Astrocyte (in vitro differentiated cells and primary cell): ENCODE measurements around the gene ZSWIM8. TPM values are rescaled to one million over a fixed set of nuclear protein-coding genes. Genes with fewer than 3 reads are reported as not detected.

Experiments
- DNase-seq: peaks from one replicate; pipeline ENCODE4 v3.0.0-alpha.2; 2010; ENCODE audit warnings: low read depth
- FAIRE-seq: peaks from 2 replicates; lab custom pipeline; 2011; peaks lifted over from hg19 to GRCh38; lab: Jason Lieb, UNC
- H2AFZ ChIP-seq: 2 replicates; pipeline ENCODE4 v1.6.0; 2012; ENCODE audit warnings: low read depth, low read length, inconsistent platforms
- H3K27ac ChIP-seq: 2 replicates; pipeline ENCODE4 v1.5.1; 2011; ENCODE audit warnings: low read depth, low read length, inconsistent platforms
- H3K27me3 ChIP-seq: 2 replicates; pipeline ENCODE4 v1.6.0; 2011; ENCODE audit warnings: low read length, inconsistent platforms; ENCODE audit not compliant: insufficient read depth
- H3K36me3 ChIP-seq: 2 replicates; pipeline ENCODE4 v1.5.1; 2011; ENCODE audit warnings: low read length, inconsistent platforms; ENCODE audit not compliant: insufficient read depth
- H3K4me1 ChIP-seq: 2 replicates; pipeline ENCODE4 v1.5.1; 2011; ENCODE audit warnings: low read length, inconsistent platforms; ENCODE audit not compliant: insufficient read depth
- H3K4me2 ChIP-seq: 2 replicates; pipeline ENCODE4 v1.6.0; 2012; ENCODE audit warnings: low read length, inconsistent platforms
- H3K4me3 ChIP-seq: 2 replicates; pipeline ENCODE4 v1.5.1; 2011; ENCODE audit warnings: low read depth, mild to moderate bottlenecking, low read length, inconsistent platforms; ENCODE audit not compliant: insufficient read depth
- H3K79me2 ChIP-seq: 2 replicates; pipeline ENCODE4 v1.6.0; 2012; ENCODE audit warnings: mild to moderate bottlenecking, low read length, inconsistent platforms; ENCODE audit not compliant: insufficient read depth
- H3K9ac ChIP-seq: 2 replicates; pipeline ENCODE4 v1.6.0; 2012; ENCODE audit warnings: mild to moderate bottlenecking, low read length, inconsistent platforms
- H3K9me3 ChIP-seq: 2 replicates; pipeline ENCODE4 v1.5.1; 2012; ENCODE audit warnings: low read depth, mild to moderate bottlenecking, low read length, inconsistent platforms; ENCODE audit not compliant: insufficient read depth
- H4K20me1 ChIP-seq: 2 replicates; pipeline ENCODE4 v1.6.0; 2012; ENCODE audit warnings: low read length, inconsistent platforms; ENCODE audit not compliant: insufficient read depth
- H3K27ac Mint-ChIP-seq: one replicate; pipeline ENCODE4 v1.8.0; 2021; ENCODE audit warnings: mild to moderate bottlenecking, mixed read lengths; ENCODE audit not compliant: unreplicated experiment
- H3K27me3 Mint-ChIP-seq: one replicate; pipeline ENCODE4 v1.8.0; 2021; ENCODE audit warnings: low read depth, mixed read lengths; ENCODE audit not compliant: unreplicated experiment
- H3K36me3 Mint-ChIP-seq: one replicate; pipeline ENCODE4 v1.8.0; 2021; ENCODE audit warnings: low read depth, mixed read lengths; ENCODE audit not compliant: unreplicated experiment
- H3K4me1 Mint-ChIP-seq: one replicate; pipeline ENCODE4 v1.8.0; 2021; ENCODE audit warnings: low read depth, mixed read lengths; ENCODE audit not compliant: unreplicated experiment
- H3K4me3 Mint-ChIP-seq: one replicate; pipeline ENCODE4 v1.8.0; 2021; ENCODE audit warnings: mild to moderate bottlenecking, moderate library complexity, mixed read lengths; ENCODE audit not compliant: unreplicated experiment
- H3K9me3 Mint-ChIP-seq: one replicate; pipeline ENCODE4 v1.8.0; 2021; ENCODE audit warnings: mild to moderate bottlenecking, mixed read lengths; ENCODE audit not compliant: unreplicated experiment
- EZH2 ChIP-seq: IDR thresholded peaks from 2 replicates; pipeline ENCODE4 v1.6.1; 2012; ENCODE audit warnings: mild to moderate bottlenecking, low read length, inconsistent platforms; ENCODE audit not compliant: insufficient read depth
- total RNA-seq: library from RNA; stranded (reverse); gene quantifications from 2 replicates; pipeline ENCODE4 v1.2.1, GENCODE V29; 2021
- TF ChIP-seq, protein P1 (sequence below): IDR thresholded peaks from 2 replicates; pipeline ENCODE4 v1.5.1; 2011; ENCODE audit warnings: low read depth, mild to moderate bottlenecking, inconsistent platforms, low read length, moderate library complexity; ENCODE audit not compliant: insufficient read depth

Gene ZSWIM8
- total RNA-seq, 1 donor from 2014 or later, result 70.2 TPM

DNA sequence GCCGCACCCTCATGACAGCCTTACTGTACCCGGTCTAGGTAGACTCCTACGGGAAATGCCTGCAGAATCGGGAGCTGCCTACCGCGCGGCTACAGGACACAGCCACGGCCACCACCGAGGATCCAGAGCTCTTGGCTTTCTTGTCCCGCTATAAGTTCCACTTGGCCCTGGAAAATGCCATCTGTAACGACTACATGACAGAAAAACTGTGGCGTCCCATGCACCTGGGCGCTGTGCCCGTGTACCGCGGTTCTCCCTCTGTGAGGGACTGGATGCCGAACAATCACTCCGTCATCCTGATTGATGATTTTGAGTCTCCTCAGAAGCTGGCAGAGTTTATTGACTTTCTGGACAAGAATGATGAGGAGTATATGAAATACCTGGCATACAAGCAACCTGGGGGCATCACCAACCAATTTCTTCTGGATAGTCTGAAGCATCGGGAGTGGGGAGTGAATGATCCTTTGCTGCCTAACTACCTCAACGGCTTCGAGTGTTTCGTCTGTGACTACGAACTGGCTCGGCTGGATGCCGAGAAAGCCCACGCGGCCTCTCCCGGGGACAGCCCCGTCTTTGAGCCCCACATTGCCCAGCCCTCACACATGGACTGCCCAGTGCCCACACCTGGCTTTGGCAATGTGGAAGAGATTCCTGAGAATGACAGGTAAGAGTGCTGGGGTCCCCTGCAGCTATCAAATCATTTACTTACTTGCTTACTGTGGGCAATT, 12.1 kb upstream of the ZSWIM8 start:
- H3K4me1 ChIP-seq, result peaks cover 22% of the 10 kb centered on the region
- peak overlapping the region; percentile 96 for H3K4me2 ChIP-seq
- no peaks in the 10 kb centered on the region for H3K27me3 ChIP-seq
- Mint-ChIP-seq H3K27ac (peak overlapping the region; percentile 86), H3K36me3 (peaks cover 27% of the 10 kb centered on the region), H3K4me3 (peak overlapping the region; percentile 95), H3K27me3 (no peaks in the 10 kb centered on the region), H3K4me1 (peaks cover 25% of the 10 kb centered on the region), H3K9me3 (no peaks in the 10 kb centered on the region)
- peak overlapping the region; percentile 90 for H3K9ac ChIP-seq
- FAIRE-seq, result no peak
- peak overlapping the region; percentile 79 for H2AFZ ChIP-seq
- peaks cover 41% of the 10 kb centered on the region for H3K36me3 ChIP-seq
- H3K79me2 ChIP-seq, result peaks cover 50% of the 10 kb centered on the region
- H3K4me3 ChIP-seq, result peak overlapping the region; percentile 86
- peaks cover 29% of the 10 kb centered on the region for H4K20me1 ChIP-seq
- H3K27ac ChIP-seq, result peak overlapping the region; percentile 90
- H3K9me3 ChIP-seq, result no peaks in the 10 kb centered on the region
- no peak for TF ChIP-seq EZH2
- TF ChIP-seq, protein P1, sequence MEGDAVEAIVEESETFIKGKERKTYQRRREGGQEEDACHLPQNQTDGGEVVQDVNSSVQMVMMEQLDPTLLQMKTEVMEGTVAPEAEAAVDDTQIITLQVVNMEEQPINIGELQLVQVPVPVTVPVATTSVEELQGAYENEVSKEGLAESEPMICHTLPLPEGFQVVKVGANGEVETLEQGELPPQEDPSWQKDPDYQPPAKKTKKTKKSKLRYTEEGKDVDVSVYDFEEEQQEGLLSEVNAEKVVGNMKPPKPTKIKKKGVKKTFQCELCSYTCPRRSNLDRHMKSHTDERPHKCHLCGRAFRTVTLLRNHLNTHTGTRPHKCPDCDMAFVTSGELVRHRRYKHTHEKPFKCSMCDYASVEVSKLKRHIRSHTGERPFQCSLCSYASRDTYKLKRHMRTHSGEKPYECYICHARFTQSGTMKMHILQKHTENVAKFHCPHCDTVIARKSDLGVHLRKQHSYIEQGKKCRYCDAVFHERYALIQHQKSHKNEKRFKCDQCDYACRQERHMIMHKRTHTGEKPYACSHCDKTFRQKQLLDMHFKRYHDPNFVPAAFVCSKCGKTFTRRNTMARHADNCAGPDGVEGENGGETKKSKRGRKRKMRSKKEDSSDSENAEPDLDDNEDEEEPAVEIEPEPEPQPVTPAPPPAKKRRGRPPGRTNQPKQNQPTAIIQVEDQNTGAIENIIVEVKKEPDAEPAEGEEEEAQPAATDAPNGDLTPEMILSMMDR, result no peak
- DNase-seq, result no peak

DNA sequence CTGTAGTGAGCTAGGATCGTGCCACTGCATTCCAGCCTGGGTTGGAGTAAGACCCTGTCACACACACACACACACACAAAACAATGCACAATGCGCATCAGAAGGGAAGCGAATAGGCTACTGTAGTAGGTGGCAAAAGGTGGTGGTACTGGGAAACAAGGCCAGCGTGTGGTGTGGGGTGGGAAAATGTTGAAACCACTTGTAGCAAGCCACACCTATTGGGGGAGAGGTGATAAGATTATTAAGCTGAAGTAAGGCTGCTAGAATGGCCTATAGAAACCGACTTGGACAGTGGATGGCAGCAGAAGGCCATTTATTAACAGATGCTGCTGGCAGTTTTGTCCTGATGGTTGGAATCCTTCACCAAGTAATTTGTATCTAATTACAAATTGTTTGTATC, 10.8 kb upstream of the ZSWIM8 start:
- Histone ChIP-seq H3K9me3 (no peaks in the 10 kb centered on the region), H3K27ac (no peak overlapping the region), H3K27me3 (no peaks in the 10 kb centered on the region), H3K9ac (no peak overlapping the region), H3K4me2 (peak overlapping the region; percentile 96), H3K79me2 (peaks cover 57% of the 10 kb centered on the region), H4K20me1 (peaks cover 35% of the 10 kb centered on the region), H3K36me3 (peaks cover 30% of the 10 kb centered on the region), H3K4me1 (peaks cover 22% of the 10 kb centered on the region), H3K4me3 (peak overlapping the region; percentile 40), H2AFZ (no peak overlapping the region)
- no peaks in the 10 kb centered on the region for H3K27me3 Mint-ChIP-seq
- TF ChIP-seq EZH2, result no peak
- TF ChIP-seq, protein P1, result no peak
- H3K9me3 Mint-ChIP-seq, result no peaks in the 10 kb centered on the region
- peaks cover 25% of the 10 kb centered on the region for H3K4me1 Mint-ChIP-seq
- no peak overlapping the region for H3K27ac Mint-ChIP-seq
- DNase-seq (no peak), FAIRE-seq (no peak)
- peak overlapping the region; percentile 95 for H3K4me3 Mint-ChIP-seq
- peaks cover 16% of the 10 kb centered on the region for H3K36me3 Mint-ChIP-seq

DNA sequence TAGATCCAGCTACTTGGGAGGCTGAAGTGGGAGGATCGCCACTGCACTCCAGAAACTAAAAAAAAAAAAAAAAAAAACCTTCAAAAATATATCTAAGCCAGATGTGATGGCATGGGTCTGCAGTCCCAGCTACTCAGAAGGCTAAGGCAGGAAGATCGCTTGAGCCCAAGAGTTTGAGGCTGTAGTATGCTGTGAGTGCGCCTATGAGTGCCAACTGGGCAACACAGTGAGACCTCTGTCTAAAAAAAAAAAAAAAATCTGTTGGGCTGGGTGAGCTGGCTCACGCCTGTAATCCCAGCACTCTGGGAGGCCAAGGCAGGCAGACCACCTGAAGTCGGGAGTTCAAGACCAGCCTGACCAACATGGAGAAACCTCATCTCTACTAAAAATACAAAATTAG, 6.4 kb upstream of the ZSWIM8 start:
- H2AFZ ChIP-seq, result no peak overlapping the region
- H3K9ac ChIP-seq, result no peak overlapping the region
- Mint-ChIP-seq H3K27me3 (no peaks in the 10 kb centered on the region), H3K36me3 (peaks cover 3% of the 10 kb centered on the region), H3K4me3 (no peak overlapping the region), H3K9me3 (no peaks in the 10 kb centered on the region), H3K4me1 (peaks cover 23% of the 10 kb centered on the region), H3K27ac (no peak overlapping the region)
- no peak overlapping the region for H3K4me3 ChIP-seq
- H3K4me1 ChIP-seq, result peaks cover 26% of the 10 kb centered on the region
- peaks cover 44% of the 10 kb centered on the region for H4K20me1 ChIP-seq
- no peak overlapping the region for H3K27ac ChIP-seq
- no peak overlapping the region for H3K4me2 ChIP-seq
- no peaks in the 10 kb centered on the region for H3K9me3 ChIP-seq
- H3K36me3 ChIP-seq, result peaks cover 14% of the 10 kb centered on the region
- no peaks in the 10 kb centered on the region for H3K27me3 ChIP-seq
- FAIRE-seq (no peak), DNase-seq (no peak)
- TF ChIP-seq, protein P1, result no peak
- no peak for TF ChIP-seq EZH2
- H3K79me2 ChIP-seq, result peaks cover 86% of the 10 kb centered on the region
